Activated CD8-positive, alpha-beta T cell treated with anti-CD3 and anti-CD28 coated beads, Interleukin-2, amount 10 ng/mL, durations not matched to agents 7 days and 5 days (primary cell): Measurements from ENCODE around the gene SFXN1. TPM values are rescaled to one million over a fixed set of nuclear protein-coding genes. Genes with fewer than 3 reads are reported as not detected.
"Not testable (repeated sequence)": the region's sequence is repeated elsewhere in the genome, so short reads cannot be mapped to it uniquely, and the experiment has no call there.

Experiments
- ATAC-seq: fragments of 150-1000 bp; cut with Tn5 transposase; one replicate; pipeline ENCODE4 v1.10.0; 2021; ENCODE audit warnings: moderate library complexity
- CTCF ChIA-PET: fragments of 350-600 bp; sonication (Branson Sonifier 250); formaldehyde crosslinking; loops from one replicate; lab custom pipeline; 2021; ENCODE audit warnings: antibody characterized with exemption; lab: Charles Lee
- POLR2A ChIA-PET: fragments of 350-600 bp; sonication (Branson Sonifier 250); formaldehyde crosslinking; loops from one replicate; lab custom pipeline; 2021; ENCODE audit warnings: antibody characterized with exemption; lab: Charles Lee
- DNase-seq: peaks from one replicate; pipeline ENCODE4 v3.0.0-alpha.2; 2020
- H3K27ac Mint-ChIP-seq: one replicate; pipeline ENCODE4 v1.8.0; 2021; ENCODE audit warnings: mild to moderate bottlenecking, mixed read lengths
- H3K27me3 Mint-ChIP-seq: one replicate; pipeline ENCODE4 v1.8.0; 2021; ENCODE audit warnings: low read depth, mixed read lengths
- H3K36me3 Mint-ChIP-seq: one replicate; pipeline ENCODE4 v1.8.0; 2021; ENCODE audit warnings: low read depth, mixed read lengths
- H3K4me1 Mint-ChIP-seq: one replicate; pipeline ENCODE4 v1.8.0; 2021; ENCODE audit warnings: low read depth, mixed read lengths
- H3K4me3 Mint-ChIP-seq: one replicate; pipeline ENCODE4 v1.8.0; 2021; ENCODE audit warnings: mild to moderate bottlenecking, mixed read lengths
- H3K9me3 Mint-ChIP-seq: one replicate; pipeline ENCODE4 v1.8.0; 2022; ENCODE audit warnings: mixed read lengths; ENCODE audit not compliant: insufficient read depth
- total RNA-seq, 2 experiments: library from RNA; stranded (reverse); gene quantifications; one replicate each; pipeline ENCODE4 v1.2.3, GENCODE V29; 2021

Gene SFXN1, protein sequence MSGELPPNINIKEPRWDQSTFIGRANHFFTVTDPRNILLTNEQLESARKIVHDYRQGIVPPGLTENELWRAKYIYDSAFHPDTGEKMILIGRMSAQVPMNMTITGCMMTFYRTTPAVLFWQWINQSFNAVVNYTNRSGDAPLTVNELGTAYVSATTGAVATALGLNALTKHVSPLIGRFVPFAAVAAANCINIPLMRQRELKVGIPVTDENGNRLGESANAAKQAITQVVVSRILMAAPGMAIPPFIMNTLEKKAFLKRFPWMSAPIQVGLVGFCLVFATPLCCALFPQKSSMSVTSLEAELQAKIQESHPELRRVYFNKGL
- 100 to 1,000 TPM; 261 to 271 TPM for total RNA-seq

DNA sequence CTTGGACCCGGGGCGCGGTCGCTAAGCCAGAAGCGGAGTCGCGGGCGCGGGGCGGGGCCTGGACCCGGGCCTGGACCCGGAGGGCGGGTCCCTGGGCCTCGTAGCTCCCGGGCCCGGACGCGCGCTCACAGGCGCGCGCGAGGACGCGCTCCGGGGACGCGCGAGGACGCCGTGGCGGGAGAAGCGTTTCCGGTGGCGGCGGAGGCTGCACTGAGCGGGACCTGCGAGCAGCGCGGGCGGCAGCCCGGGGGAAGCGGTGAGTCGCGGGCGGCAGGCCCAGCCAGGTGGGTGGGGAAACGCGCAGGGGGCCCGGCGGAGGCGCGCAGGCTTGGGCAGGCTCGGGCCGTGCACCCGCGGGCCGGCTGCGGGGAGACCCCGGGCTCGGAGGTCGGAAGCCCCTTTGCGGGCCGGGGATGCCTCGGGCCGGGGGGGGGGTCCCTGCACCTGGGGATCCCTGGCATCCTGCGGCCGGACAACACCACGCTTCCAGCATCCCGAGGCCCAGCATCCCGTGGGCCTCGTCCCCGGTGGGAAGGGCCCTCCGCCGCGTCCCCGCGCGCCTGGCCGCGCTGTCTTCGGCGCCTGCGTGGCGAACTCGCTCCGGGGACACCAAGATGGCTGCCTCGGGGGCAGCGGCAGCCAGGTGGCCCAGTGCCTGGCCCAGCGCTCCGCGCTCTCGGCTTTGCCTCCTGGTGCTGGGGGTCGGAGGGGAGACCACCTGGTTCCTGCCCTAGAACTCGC, at the start of gene SFXN1:
SFXN1 (plus strand) TSS at position 177 of the 741 bp plus-strand sequence. CDS start 13,544 bp downstream, outside the sequence.
- DNase-seq, result peak; percentile 85
- Mint-ChIP-seq H3K36me3 (peaks cover 45% of the 10 kb centered on the region), H3K27ac (peak within 1 kb of the TSS; percentile 92), H3K27me3 (peaks cover 8% of the 10 kb centered on the region), H3K4me3 (peak within 1 kb of the TSS; percentile 94), H3K4me1 (peaks cover 44% of the 10 kb centered on the region), H3K9me3 (no peaks in the 10 kb centered on the region)
- ChIA-PET POLR2A (interaction anchor here (0.5 to 3.7 kb wide), 10 partner anchors 9 to 1863 kb away, joined by 3 to 30 read pairs (median 4); no protein-coding TSS in a partner anchor), CTCF (interaction anchor here (1.0 to 5.5 kb wide), 2 partner anchors 13 to 57 kb away, joined by 3 to 68 read pairs; no protein-coding TSS in a partner anchor)
- peak; percentile 76 for ATAC-seq

DNA sequence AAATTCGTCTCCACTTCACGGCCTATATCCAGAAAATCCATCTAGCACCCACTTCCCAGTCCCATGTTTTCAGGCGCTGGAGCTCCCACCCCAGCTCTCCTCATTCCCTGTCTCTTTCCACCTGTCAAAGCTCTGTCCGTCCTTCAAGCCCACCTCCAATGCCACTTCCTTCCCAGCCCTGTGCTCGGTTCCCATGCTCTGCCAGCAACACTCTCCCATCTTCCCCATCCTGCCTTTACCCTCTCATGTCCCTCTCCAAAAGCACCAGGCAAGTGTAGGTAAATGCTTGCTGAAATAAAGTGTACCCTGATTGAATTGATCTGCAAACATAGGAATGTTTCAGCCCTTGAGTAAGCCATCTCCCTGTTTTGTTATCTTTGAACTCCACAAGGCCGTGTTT, 43.6 kb upstream of the SFXN1 start:
- ATAC-seq (no peak), DNase-seq (no peak)
- POLR2A ChIA-PET, result no interaction called here
- Mint-ChIP-seq H3K9me3 (no peaks in the 10 kb centered on the region), H3K36me3 (no peaks in the 10 kb centered on the region), H3K27ac (no peak overlapping the region), H3K4me1 (no peaks in the 10 kb centered on the region), H3K27me3 (peaks cover 28% of the 10 kb centered on the region), H3K4me3 (no peak overlapping the region)
- CTCF ChIA-PET, result no interaction called here

DNA sequence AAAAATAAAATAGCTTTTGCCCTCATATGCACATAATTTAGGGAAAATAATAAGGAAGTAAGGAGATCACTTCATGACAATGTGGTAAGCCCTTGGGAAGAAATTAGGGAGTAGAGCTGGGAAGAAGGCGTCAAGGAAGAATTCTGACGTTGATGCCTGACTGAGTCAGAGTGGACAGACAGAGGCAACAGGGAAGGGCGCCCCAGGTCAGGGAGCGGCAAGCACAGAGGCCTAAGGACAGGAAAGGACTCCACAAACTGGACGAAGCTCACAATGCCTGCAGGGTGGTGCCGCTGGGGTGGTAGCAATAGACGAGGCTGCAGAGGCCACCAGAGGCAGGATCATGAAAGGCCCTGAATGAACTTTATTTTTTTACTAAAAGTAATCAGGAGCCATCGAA, 42.0 kb upstream of the SFXN1 start:
- CTCF ChIA-PET, result interaction anchor here (1.2 kb wide), 1 partner anchor 22 kb away, joined by 3 read pairs; no protein-coding TSS in a partner anchor
- Mint-ChIP-seq H3K27ac (no peak overlapping the region), H3K27me3 (peaks cover 31% of the 10 kb centered on the region), H3K4me1 (no peaks in the 10 kb centered on the region), H3K36me3 (no peaks in the 10 kb centered on the region), H3K9me3 (no peaks in the 10 kb centered on the region), H3K4me3 (no peak overlapping the region)
- DNase-seq (no peak), ATAC-seq (no peak)
- POLR2A ChIA-PET, result no interaction called here

DNA sequence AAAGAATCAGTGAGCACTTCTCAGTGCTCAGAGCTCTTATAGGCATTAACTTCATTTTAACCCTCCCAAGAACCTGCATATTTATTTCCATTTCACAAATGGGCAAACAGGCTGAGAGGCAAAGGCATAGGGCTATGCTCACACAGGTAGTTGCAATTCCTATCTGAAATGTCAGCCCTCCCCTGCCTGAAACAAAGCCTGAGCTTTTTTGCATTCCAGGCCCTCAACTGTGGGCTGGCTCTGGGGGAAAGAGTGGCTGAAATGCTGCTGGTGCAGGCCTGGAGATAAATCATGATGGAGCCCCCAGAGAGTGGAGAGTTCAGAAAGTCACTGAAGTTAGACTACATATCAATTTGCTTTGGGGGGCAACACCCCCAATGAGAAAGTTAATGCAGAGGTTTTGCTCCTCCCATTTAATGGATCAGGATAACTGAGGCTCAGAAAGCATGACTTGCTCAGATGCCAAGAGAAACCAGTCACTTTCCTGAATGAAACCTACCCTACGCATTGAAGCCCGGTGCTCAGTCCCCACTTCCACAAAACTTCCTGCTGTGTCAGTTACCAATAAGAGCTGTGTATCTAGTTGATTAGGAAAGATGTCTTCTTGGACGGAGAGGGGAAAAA, 40.0 kb upstream of the SFXN1 start:
- no peak overlapping the region for H3K27ac Mint-ChIP-seq
- ATAC-seq (no peak), DNase-seq (no peak)
- no peak overlapping the region for H3K4me3 Mint-ChIP-seq
- H3K27me3 Mint-ChIP-seq, result peaks cover 48% of the 10 kb centered on the region
- ChIA-PET POLR2A (no interaction called here), CTCF (no interaction called here)
- H3K9me3 Mint-ChIP-seq, result no peaks in the 10 kb centered on the region
- H3K4me1 Mint-ChIP-seq, result peaks cover under 1% of the 10 kb centered on the region
- H3K36me3 Mint-ChIP-seq, result no peaks in the 10 kb centered on the region

DNA sequence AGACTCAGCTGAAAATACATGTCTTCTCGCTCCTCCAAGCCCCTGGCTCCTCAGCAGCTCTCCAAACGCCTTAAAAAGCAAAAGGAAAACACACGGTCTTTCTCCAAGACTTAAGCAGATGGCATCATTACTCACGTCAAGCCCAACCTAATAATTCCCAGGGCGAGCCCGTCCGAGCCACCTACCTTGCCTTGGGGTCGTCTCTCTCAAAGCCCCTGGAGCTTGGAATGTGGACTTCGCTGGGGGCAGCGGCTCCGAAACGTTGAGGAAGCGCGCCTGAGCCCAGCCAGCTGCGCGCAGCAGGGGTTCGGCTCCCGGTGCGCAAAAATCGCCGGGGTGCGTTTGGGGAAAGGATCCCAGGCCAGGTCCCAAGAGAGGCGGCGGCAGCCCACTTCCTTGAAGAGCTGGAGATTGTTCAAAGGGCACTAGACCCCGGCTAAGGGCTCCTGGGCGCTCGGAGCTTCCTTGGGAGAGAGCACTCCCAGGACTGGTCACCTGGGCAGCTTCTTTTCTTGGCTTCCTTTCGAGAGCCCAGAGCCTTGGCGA, 34.8 kb upstream of the SFXN1 start:
- H3K4me3 Mint-ChIP-seq, result no peak overlapping the region
- H3K27ac Mint-ChIP-seq, result no peak overlapping the region
- H3K27me3 Mint-ChIP-seq, result peaks cover 63% of the 10 kb centered on the region
- peaks cover 7% of the 10 kb centered on the region for H3K4me1 Mint-ChIP-seq
- ATAC-seq (no peak), DNase-seq (no peak)
- H3K36me3 Mint-ChIP-seq, result no peaks in the 10 kb centered on the region
- ChIA-PET POLR2A (no interaction called here), CTCF (interaction anchor here (0.6 to 3.0 kb wide), 9 partner anchors 12 to 1024 kb away, joined by 3 to 10 read pairs (median 5); no protein-coding TSS in a partner anchor)
- H3K9me3 Mint-ChIP-seq, result no peaks in the 10 kb centered on the region

DNA sequence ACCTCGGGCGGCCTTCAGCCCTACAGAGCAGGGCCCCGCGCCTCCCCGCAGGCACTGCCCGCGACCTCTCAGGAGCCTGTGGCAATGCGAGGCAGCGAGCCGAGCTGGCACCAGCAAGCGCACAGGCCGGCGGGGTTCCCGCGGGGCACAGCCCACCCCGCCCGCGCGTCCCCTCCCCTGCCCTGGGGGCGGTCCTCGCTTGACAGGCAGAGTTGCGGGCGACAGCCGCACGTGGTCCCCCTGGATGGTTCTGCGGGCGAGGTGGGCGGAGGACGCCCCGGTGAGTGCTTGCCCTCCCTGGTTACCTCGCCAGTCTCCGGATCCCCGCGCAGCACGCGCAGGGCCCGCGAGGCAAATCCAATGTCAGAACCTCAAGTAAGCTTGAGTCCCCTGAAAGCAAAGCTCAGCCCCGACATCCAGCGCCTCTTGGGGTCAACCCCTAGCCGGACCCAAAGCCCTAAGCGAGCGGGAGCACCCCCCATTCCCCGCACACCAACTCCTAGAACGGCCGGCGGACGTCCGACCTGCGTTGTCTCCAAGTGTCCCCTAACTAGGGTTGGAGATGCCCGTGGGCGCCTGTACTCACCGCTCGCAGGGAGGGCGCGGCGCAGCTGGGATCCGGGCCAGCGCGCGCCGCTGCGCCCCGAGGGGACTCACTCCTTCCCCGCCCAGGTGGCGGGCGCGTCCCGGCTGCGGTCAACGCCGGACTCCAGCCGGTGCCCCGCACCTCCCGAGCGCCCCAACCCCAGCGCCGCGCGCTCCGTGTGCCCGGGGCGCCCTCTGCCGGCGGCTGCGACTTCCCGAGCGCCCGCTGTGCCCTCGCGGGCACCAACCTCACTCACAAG, 34.1 kb upstream of the SFXN1 start, which contains the start of gene DRD1:
DRD1 (minus strand) TSS at position 123 of the 845 bp plus-strand sequence. CDS start 1,083 bp downstream, outside the sequence.
- POLR2A ChIA-PET, result no interaction called here
- no peak within 1 kb of the TSS for H3K27ac Mint-ChIP-seq

DNA sequence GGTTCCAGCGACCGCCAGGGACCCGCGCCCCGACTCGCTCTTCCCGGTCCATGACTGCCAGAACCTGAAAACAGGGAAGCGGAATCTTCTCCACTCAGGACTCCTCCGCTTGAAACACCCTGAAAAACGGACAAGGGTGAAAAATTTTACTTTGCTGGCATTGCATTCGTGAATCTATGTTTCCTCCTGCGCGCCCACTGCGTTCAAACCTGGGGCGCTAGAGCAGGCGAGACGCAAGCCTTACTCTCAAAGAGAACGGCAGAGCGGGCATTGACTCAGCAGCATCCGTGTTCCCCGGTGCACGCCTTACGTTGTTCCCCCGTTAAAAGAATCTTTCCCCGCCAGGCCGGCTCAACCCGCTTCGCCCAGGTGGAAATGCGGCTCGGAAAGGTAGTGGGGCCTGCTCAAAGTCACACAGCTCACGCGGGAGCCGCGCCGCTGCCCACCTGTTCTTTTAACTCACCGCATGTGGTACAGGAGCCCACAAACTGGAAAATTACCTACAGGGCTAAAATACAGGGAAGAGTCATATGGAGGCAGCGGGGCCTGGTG, 33.4 kb upstream of the SFXN1 start:
- Mint-ChIP-seq H3K4me1 (peaks cover 7% of the 10 kb centered on the region), H3K27me3 (peaks cover 65% of the 10 kb centered on the region), H3K9me3 (no peaks in the 10 kb centered on the region), H3K36me3 (no peaks in the 10 kb centered on the region), H3K27ac (no peak overlapping the region), H3K4me3 (peak overlapping the region; percentile 19)
- no peak for DNase-seq
- ChIA-PET CTCF (interaction anchor here (1.0 to 3.0 kb wide), 6 partner anchors 14 to 1025 kb away, joined by 3 to 10 read pairs (median 6); no protein-coding TSS in a partner anchor), POLR2A (no interaction called here)
- ATAC-seq, result no peak

More for the DNA sequence above, 34.1 kb upstream of the SFXN1 start, which contains the start of gene DRD1:
- Mint-ChIP-seq H3K27me3 (peaks cover 63% of the 10 kb centered on the region), H3K9me3 (no peaks in the 10 kb centered on the region), H3K4me3 (peak within 1 kb of the TSS; percentile 19), H3K36me3 (no peaks in the 10 kb centered on the region), H3K4me1 (peaks cover 7% of the 10 kb centered on the region)
- DNase-seq (peak; percentile 32), ATAC-seq (peak; percentile 89)
- CTCF ChIA-PET, result interaction anchor here (0.6 to 3.0 kb wide), 9 partner anchors 12 to 1024 kb away, joined by 3 to 10 read pairs (median 5); no protein-coding TSS in a partner anchor

DNA sequence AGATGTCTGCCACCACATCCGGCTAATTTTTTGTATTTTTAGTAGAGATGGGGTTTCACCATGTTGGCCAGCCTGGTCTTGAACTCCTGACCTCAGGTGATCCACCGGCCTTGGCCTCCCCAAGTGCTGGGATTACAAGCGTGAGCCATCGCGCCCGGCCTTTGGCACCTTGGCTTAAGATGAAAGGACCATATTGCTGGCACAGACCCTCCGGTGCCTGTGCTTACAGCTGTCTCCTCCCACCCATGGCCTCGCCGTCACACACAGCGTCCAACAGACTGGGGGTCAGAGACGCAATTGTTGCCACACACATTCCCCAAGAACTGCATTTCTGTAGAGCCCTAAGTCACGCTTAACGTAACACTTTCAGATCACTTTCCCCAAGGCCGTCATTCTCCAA, 32.0 kb upstream of the SFXN1 start:
- POLR2A ChIA-PET, H3K4me1 Mint-ChIP-seq, H3K36me3 Mint-ChIP-seq, H3K27ac Mint-ChIP-seq, H3K4me3 Mint-ChIP-seq, CTCF ChIA-PET, ATAC-seq, DNase-seq, H3K9me3 Mint-ChIP-seq: not testable (repeated sequence)
- peaks cover 68% of the 10 kb centered on the region for H3K27me3 Mint-ChIP-seq

DNA sequence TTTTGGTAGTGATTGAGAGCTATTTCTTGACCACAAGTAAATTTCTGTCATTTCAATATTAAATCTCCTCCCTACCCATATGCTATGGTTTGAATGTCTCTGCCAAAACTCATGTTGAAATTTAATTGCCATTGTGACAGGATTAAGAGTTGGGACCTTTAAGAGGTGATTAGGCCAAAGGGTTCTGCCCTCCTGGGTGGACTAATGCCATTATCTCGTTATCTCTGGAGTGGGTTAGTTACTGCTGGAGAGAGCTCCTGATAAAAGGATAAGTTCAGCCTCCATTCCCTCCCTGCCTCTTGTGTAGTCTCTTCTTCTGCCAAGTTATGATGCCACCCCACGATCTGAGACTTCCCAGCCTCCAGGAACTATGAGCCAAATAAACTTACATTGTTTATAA, 30.8 kb upstream of the SFXN1 start:
- CTCF ChIA-PET, result no interaction called here
- Mint-ChIP-seq H3K9me3 (no peaks in the 10 kb centered on the region), H3K36me3 (no peaks in the 10 kb centered on the region), H3K27me3 (peaks cover 64% of the 10 kb centered on the region), H3K4me3 (no peak overlapping the region), H3K27ac (no peak overlapping the region), H3K4me1 (peaks cover 7% of the 10 kb centered on the region)
- ATAC-seq (no peak), DNase-seq (no peak)
- POLR2A ChIA-PET, result no interaction called here

DNA sequence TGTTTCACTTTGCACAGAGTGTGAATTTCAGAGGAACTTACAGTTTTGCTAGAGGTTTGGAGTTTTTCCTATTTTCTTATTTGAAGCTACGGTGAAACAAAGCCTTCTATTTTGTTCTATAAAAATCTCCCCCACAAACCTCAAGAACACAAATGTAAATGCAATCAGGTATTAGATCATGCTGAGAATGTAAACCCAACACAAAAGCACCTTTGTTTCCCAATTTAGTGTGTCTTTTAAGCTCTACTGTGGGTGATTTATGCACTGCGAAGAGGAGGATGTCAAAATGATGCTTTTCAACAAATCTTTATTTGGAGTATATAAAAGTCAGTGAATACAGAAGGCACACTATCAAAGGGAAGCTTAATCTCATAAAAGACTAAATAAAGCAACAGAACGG, 30.1 kb upstream of the SFXN1 start:
- H3K27ac Mint-ChIP-seq, result no peak overlapping the region
- ChIA-PET POLR2A (no interaction called here), CTCF (interaction anchor here (1.9 kb wide), 1 partner anchor 17 kb away, joined by 8 read pairs; no protein-coding TSS in a partner anchor)
- H3K4me1 Mint-ChIP-seq, result peaks cover 7% of the 10 kb centered on the region
- no peaks in the 10 kb centered on the region for H3K9me3 Mint-ChIP-seq
- no peak overlapping the region for H3K4me3 Mint-ChIP-seq
- no peak for DNase-seq
- peaks cover 60% of the 10 kb centered on the region for H3K27me3 Mint-ChIP-seq
- ATAC-seq, result no peak
- no peaks in the 10 kb centered on the region for H3K36me3 Mint-ChIP-seq
